H1 (cell line): Measurements from ENCODE around the gene CCBE1. TPM values are rescaled to one million over a fixed set of nuclear protein-coding genes. Genes with fewer than 3 reads are reported as not detected.

Experiments used
- CTCF ChIA-PET: fragments of 300-600 bp; sonication (Branson Sonifier 250); formaldehyde crosslinking; loops from one replicate; lab custom pipeline; 2021; ENCODE audit not compliant: partially characterized antibody; lab: Charles Lee
- POLR2A ChIA-PET: fragments of 300-600 bp; sonication (Branson Sonifier 250); formaldehyde crosslinking; loops from one replicate; lab custom pipeline; 2021; ENCODE audit warnings: inconsistent platforms; ENCODE audit not compliant: partially characterized antibody; lab: Charles Lee
- DNase-seq, 2 experiments: peaks; one replicate each; pipeline versions ENCODE4 v3.0.0 to v3.0.0-alpha.2; 2010 to 2022; ENCODE audit warnings: low spot score in 2 of 2, low read depth in 1 of 2, mixed read lengths in 1 of 2
- FAIRE-seq: peaks from 2 replicates; lab custom pipeline; 2011; peaks lifted over from hg19 to GRCh38; lab: Jason Lieb, UNC
- H2AFZ ChIP-seq: 2 replicates; pipeline ENCODE4 v1.8.1; 2012; ENCODE audit warnings: low read length, inconsistent platforms
- H2AK5ac ChIP-seq: 2 replicates; pipeline ENCODE4 v1.6.1; 2013; ENCODE audit warnings: low read depth, low read length
- H2BK120ac ChIP-seq: replicated peaks from 2 replicates; pipeline ENCODE3; 2013; ENCODE audit warnings: low read depth, low read length, inconsistent platforms
- H2BK12ac ChIP-seq: 2 replicates; pipeline ENCODE4 v1.6.1; 2013; ENCODE audit warnings: low read depth, low read length
- H2BK15ac ChIP-seq: 2 replicates; pipeline ENCODE4 v1.6.1; 2013; ENCODE audit warnings: low read length
- H2BK20ac ChIP-seq: 2 replicates; pipeline ENCODE4 v1.6.1; 2013; ENCODE audit warnings: low read length
- H2BK5ac ChIP-seq: 2 replicates; pipeline ENCODE4 v1.6.1; 2013; ENCODE audit warnings: low read depth, low read length
- H3K14ac ChIP-seq: 2 replicates; pipeline ENCODE4 v1.6.1; 2013; ENCODE audit warnings: inconsistent platforms; ENCODE audit not compliant: insufficient read length
- H3K18ac ChIP-seq: 2 replicates; pipeline ENCODE4 v1.6.1; 2013; ENCODE audit warnings: low read length; ENCODE audit errors: extremely low read depth
- H3K23ac ChIP-seq: 2 replicates; pipeline ENCODE4 v1.6.1; 2013; ENCODE audit warnings: inconsistent platforms; ENCODE audit not compliant: insufficient read length
- H3K23me2 ChIP-seq: 2 replicates; pipeline ENCODE4 v1.6.1; 2013; ENCODE audit warnings: low read depth, low read length
- H3K27ac ChIP-seq: 2 replicates; pipeline ENCODE4 v1.6.1; 2011; ENCODE audit warnings: low read depth, low read length, inconsistent platforms
- H3K27me3 ChIP-seq, 4 experiments: replicated peaks in 1 of 4; 1 replicate in 1 of 4; 2 replicates in 3 of 4; pipeline versions ENCODE4 v1.6.1 to v1.8.1; 2011 to 2013; ENCODE audit warnings: low read length in 3 of 4, mild to moderate bottlenecking in 3 of 4, inconsistent platforms in 2 of 4, mixed read lengths in 2 of 4, moderate library complexity in 1 of 4; ENCODE audit not compliant: control insufficient read depth in 3 of 4, insufficient read depth in 3 of 4; ENCODE audit errors: extremely low read depth in 1 of 4
- H3K36me3 ChIP-seq, 4 experiments: 2 replicates each; pipeline versions ENCODE4 v1.6.1 to v1.8.1; 2011 to 2013; ENCODE audit warnings: mild to moderate bottlenecking in 4 of 4, low read length in 3 of 4, moderate library complexity in 2 of 4, control low read depth in 1 of 4, inconsistent platforms in 1 of 4; ENCODE audit not compliant: insufficient read depth in 4 of 4, control insufficient read depth in 2 of 4
- H3K4ac ChIP-seq: replicated peaks from 2 replicates; pipeline ENCODE3; 2013; ENCODE audit warnings: low read length, low read depth, mixed read lengths, inconsistent platforms; ENCODE audit not compliant: insufficient read length
- H3K4me1 ChIP-seq, 4 experiments: replicated peaks in 1 of 4; 1 replicate in 1 of 4; 2 replicates in 3 of 4; pipeline versions ENCODE4 v1.6.1 to v1.8.1; 2011 to 2013; ENCODE audit warnings: low read length in 3 of 4, inconsistent platforms in 2 of 4, mixed read lengths in 1 of 4; ENCODE audit not compliant: insufficient read depth in 4 of 4, control insufficient read depth in 3 of 4
- H3K4me2 ChIP-seq, 2 experiments: 2 replicates each; pipeline versions ENCODE4 v1.6.1 to v1.8.1; 2011 to 2013; ENCODE audit warnings: low read depth in 2 of 2, low read length in 2 of 2, control low read depth in 1 of 2, inconsistent platforms in 1 of 2, mild to moderate bottlenecking in 1 of 2; ENCODE audit not compliant: insufficient read depth in 1 of 2
- H3K4me3 ChIP-seq, 4 experiments: fragments of 200-600, 300-600 bp in 1 of 4; sonication (generic), shearing (Covaris generic), sonication (Bioruptor Twin) in 1 of 4; 2 replicates each; pipeline versions ENCODE4 v1.5.1 to v1.8.1; 2011 to 2016; ENCODE audit warnings: low read length in 4 of 4, low read depth in 3 of 4, control low read depth in 2 of 4, inconsistent platforms in 2 of 4, mild to moderate bottlenecking in 2 of 4, mixed read lengths in 1 of 4, moderate library complexity in 1 of 4; ENCODE audit not compliant: insufficient read depth in 2 of 4; ENCODE audit errors: extremely low read depth in 1 of 4
- H3K56ac ChIP-seq: replicated peaks from 2 replicates; pipeline ENCODE3; 2013; ENCODE audit warnings: low read depth, mild to moderate bottlenecking, mixed read lengths, low read length, inconsistent platforms; ENCODE audit not compliant: insufficient read length
- H3K79me1 ChIP-seq: 2 replicates; pipeline ENCODE4 v1.6.1; 2013; ENCODE audit warnings: low read depth, low read length, control low read depth
- H3K79me2 ChIP-seq, 2 experiments: 2 replicates each; pipeline versions ENCODE4 v1.6.1 to v1.8.1; 2012 to 2013; ENCODE audit warnings: low read length in 2 of 2, mild to moderate bottlenecking in 2 of 2, inconsistent platforms in 1 of 2; ENCODE audit not compliant: insufficient read depth in 2 of 2, control insufficient read depth in 1 of 2
- H3K9ac ChIP-seq, 4 experiments: replicated peaks in 1 of 4; 1 replicate in 1 of 4; 2 replicates in 3 of 4; pipeline versions ENCODE4 v1.6.1 to v1.8.1; 2011 to 2013; ENCODE audit warnings: low read depth in 3 of 4, low read length in 3 of 4, control low read depth in 2 of 4, mild to moderate bottlenecking in 2 of 4, moderate library complexity in 2 of 4, inconsistent platforms in 1 of 4; ENCODE audit errors: extremely low read depth in 1 of 4
- H3K9me3 ChIP-seq, 2 experiments: 2 replicates each; pipeline versions ENCODE4 v1.6.1 to v1.8.1; 2012 to 2013; ENCODE audit warnings: mild to moderate bottlenecking in 2 of 2, moderate library complexity in 2 of 2, control low read depth in 1 of 2, inconsistent platforms in 1 of 2, low read depth in 1 of 2, low read length in 1 of 2, mixed read lengths in 1 of 2; ENCODE audit not compliant: insufficient read depth in 2 of 2
- H4K20me1 ChIP-seq, 2 experiments: replicated peaks in 1 of 2; 2 replicates each; pipeline versions ENCODE3 to v1.8.1; 2011 to 2013; ENCODE audit warnings: inconsistent platforms in 2 of 2, low read length in 2 of 2, mild to moderate bottlenecking in 1 of 2; ENCODE audit not compliant: insufficient read depth in 2 of 2, control insufficient read depth in 1 of 2
- H4K5ac ChIP-seq: 2 replicates; pipeline ENCODE4 v1.6.1; 2013; ENCODE audit warnings: low read length, low read depth, mixed read lengths, inconsistent platforms; ENCODE audit not compliant: insufficient read length
- H4K8ac ChIP-seq: 2 replicates; pipeline ENCODE4 v1.8.0; 2013; ENCODE audit warnings: mild to moderate bottlenecking, moderate library complexity, low read length, inconsistent platforms; ENCODE audit not compliant: insufficient read depth; ENCODE audit errors: extremely low read depth
- H4K91ac ChIP-seq: replicated peaks from 2 replicates; pipeline ENCODE3; 2013; ENCODE audit warnings: low read length, mixed read lengths, inconsistent platforms; ENCODE audit not compliant: insufficient read length
- ATF2 ChIP-seq: IDR thresholded peaks from 2 replicates; pipeline ENCODE4 v1.6.1; 2012; ENCODE audit warnings: low read length, inconsistent platforms
- BRCA1 ChIP-seq: IDR thresholded peaks from 2 replicates; pipeline ENCODE4 v1.6.1; 2012; ENCODE audit warnings: low read depth, low read length, improper control_type of control experiment
- CBX8 ChIP-seq: fragments of 300-800, 300-1000 bp; sonication (generic); IDR thresholded peaks from 2 replicates; pipeline ENCODE4 v1.7.1; 2016; ENCODE audit warnings: low read depth, low read length, borderline replicate concordance
- CTBP2 ChIP-seq: IDR thresholded peaks from 2 replicates; pipeline ENCODE4 v1.7.0; 2011; ENCODE audit warnings: borderline replicate concordance, mild to moderate bottlenecking, moderate library complexity, mixed read lengths, low read length; ENCODE audit not compliant: insufficient read depth, insufficient read length
- EGR1 ChIP-seq: IDR thresholded peaks from 2 replicates; pipeline ENCODE4 v1.6.1; 2011; ENCODE audit warnings: low read depth, low read length, borderline replicate concordance
- FOSL1 ChIP-seq: IDR thresholded peaks from 2 replicates; pipeline ENCODE4 v1.6.1; 2011; ENCODE audit warnings: mild to moderate bottlenecking, low read depth, low read length, moderate library complexity; ENCODE audit not compliant: insufficient read depth
- GTF2F1 ChIP-seq: IDR thresholded peaks from 2 replicates; pipeline ENCODE4 v1.6.1; 2012; ENCODE audit warnings: low read depth, low read length, improper control_type of control experiment, borderline replicate concordance
- NANOG ChIP-seq: IDR thresholded peaks from 2 replicates; pipeline ENCODE4 v1.6.1; 2011; ENCODE audit warnings: low read length, low read depth, mild to moderate bottlenecking, inconsistent platforms; ENCODE audit not compliant: insufficient read depth, poor library complexity, severe bottlenecking
- SAP30 ChIP-seq: fragments of 300-600 bp; sonication (generic); IDR thresholded peaks from 2 replicates; pipeline ENCODE4 v1.7.1; 2012; ENCODE audit warnings: low read length, moderate library complexity, mild to moderate bottlenecking, inconsistent platforms; ENCODE audit not compliant: insufficient read depth, insufficient replicate concordance
- SIX5 ChIP-seq: IDR thresholded peaks from 2 replicates; pipeline ENCODE4 v1.6.1; 2011; ENCODE audit warnings: mild to moderate bottlenecking, low read depth, low read length
- SP2 ChIP-seq: IDR thresholded peaks from 2 replicates; pipeline ENCODE4 v1.6.1; 2012; ENCODE audit warnings: mild to moderate bottlenecking, low read length, inconsistent platforms
- SRF ChIP-seq: IDR thresholded peaks from 2 replicates; pipeline ENCODE4 v1.6.1; 2011; ENCODE audit warnings: mild to moderate bottlenecking, low read depth, low read length, moderate library complexity
- WGBS, 2 experiments: shearing (Covaris generic) in 1 of 2; methylation state at CpG; one replicate each; pipeline versions ENCODE4 v1.1.6 to v1.1.7; 2013 to 2015; ENCODE audit warnings: low lambda C conversion rate in 2 of 2, mixed read lengths in 2 of 2, inconsistent platforms in 1 of 2, low coverage in 1 of 2, missing lambda C conversion rate in 1 of 2; ENCODE audit not compliant: insufficient replicate concordance in 2 of 2, insufficient coverage in 1 of 2, insufficient read length in 1 of 2; ENCODE audit errors: extremely low coverage in 1 of 2, missing lambda C conversion rate in 1 of 2; 5-methylcytosine and 5-hydroxymethylcytosine counted together
- polyA plus RNA-seq, 7 experiments: library from polyadenylated mRNA; depleted of rRNA in 3 of 7; stranded (reverse) in 5 of 7; unstranded in 2 of 7; fragments of >200 nt in 5 of 7; fragments of 200-250 nt in 2 of 7; gene quantifications; 1 replicate in 5 of 7; 2 replicates in 1 of 7; 4 replicates in 1 of 7; pipeline versions ENCODE4 v1.2.1 to v1.2.3, GENCODE V29; 2011 to 2013; ENCODE audit warnings: missing spikeins in 2 of 7, mixed read lengths in 2 of 7
- total RNA-seq: library from RNA; stranded (reverse); fragmentation: NEBNext Ultra II Directional; extraction: Animal tissue kit (Norgen Biotek cat#: 25700); gene quantifications from 2 replicates; pipeline ENCODE4 v1.2.1, GENCODE V29; 2021

CCBE1 gene
- total and polyA plus RNA-seq, 2 of the 8 experiments (the other 6 are each of a cell fraction or from before 2014, with no cell fraction given): 2.1 to 2.6 TPM

- no peak overlapping the region for H4K8ac ChIP-seq
- CTCF ChIA-PET: interaction anchor here (1.1 to 8.9 kb wide), 4 partner anchors 12 to 140 kb away, joined by 3 to 64 read pairs (median 3); no protein-coding TSS in a partner anchor
- peaks cover 0 to 3% (median 2%) of the 10 kb centered on the region in 4 experiments; a peak in 2 of 7 replicates for H3K4me1 ChIP-seq
- TF ChIP-seq BRCA1 (no peak), CBX8 (no peak), EGR1 (no peak), SAP30 (no peak), GTF2F1 (no peak), SIX5 (no peak), SP2 (no peak), ATF2 (no peak), CTBP2 (no peak), SRF (no peak), NANOG (no peak), FOSL1 (no peak)
Measured at GRCh38 chr18:59388817-59389216, 308.4 kb downstream of the CCBE1 start.

More at GRCh38 chr18:59388817-59389216, 308.4 kb downstream of the CCBE1 start:
- no peak overlapping the region for H2BK120ac ChIP-seq
- H3K18ac ChIP-seq: no peak overlapping the region
- H2AK5ac ChIP-seq: no peak overlapping the region
- H3K9ac ChIP-seq: no peak overlapping the region
- H3K9me3 ChIP-seq: no peaks in the 10 kb centered on the region; a peak in 1 of 4 replicates
- H3K4me2 ChIP-seq: no peak overlapping the region
- no peak overlapping the region for H3K4ac ChIP-seq
- no peak overlapping the region for H3K27ac ChIP-seq
- no peak overlapping the region for H2BK5ac ChIP-seq
- H2BK15ac ChIP-seq: no peak overlapping the region
- no peak overlapping the region for H4K5ac ChIP-seq
- H3K79me2 ChIP-seq: no peaks in the 10 kb centered on the region
- H2BK12ac ChIP-seq: no peak overlapping the region
- H3K79me1 ChIP-seq: no peaks in the 10 kb centered on the region
- H3K4me3 ChIP-seq: no peak overlapping the region
- 86% methylated on average over 4 of the region's 4 CpGs; no CpG with 5 or more reads in 1 of the 2 experiments for WGBS, 2 experiments
- no peak overlapping the region for H3K14ac ChIP-seq
- H2BK20ac ChIP-seq: no peak overlapping the region
- H3K56ac ChIP-seq: no peak overlapping the region
- H3K27me3 ChIP-seq: peaks cover 0 to 18% (median 4%) of the 10 kb centered on the region in 4 experiments; a peak in 5 of 7 replicates
- H3K36me3 ChIP-seq: no peaks in the 10 kb centered on the region
- FAIRE-seq: no peak
- POLR2A ChIA-PET: interaction anchor here (1.2 kb wide), 1 partner anchor 11 kb away, joined by 3 read pairs; no protein-coding TSS in a partner anchor
- no peak for DNase-seq
- no peak overlapping the region for H4K91ac ChIP-seq
- H3K23me2 ChIP-seq: no peaks in the 10 kb centered on the region
- no peaks in the 10 kb centered on the region for H4K20me1 ChIP-seq
- H2AFZ ChIP-seq: no peak overlapping the region
- H3K23ac ChIP-seq: no peak overlapping the region
